ENCODE measurements around the gene PPP1R13B. TPM values are rescaled to one million over a fixed set of nuclear protein-coding genes. Genes with fewer than 3 reads are reported as not detected.

PPP1R13B gene
- total RNA-seq, 1 donor from 2014 or later = 53.0 TPM

GRCh38 chr14:103738166-103738565 lies 109.2 kb downstream of the PPP1R13B start:
- Mint-ChIP-seq H3K4me1 (peaks cover 22% of the 10 kb centered on the region), H3K36me3 (peaks cover 28% of the 10 kb centered on the region), H3K27me3 (ENCODE audit: low read depth) (no peaks in the 10 kb centered on the region), H3K9me3 (no peaks in the 10 kb centered on the region), H3K27ac (no peak overlapping the region), H3K4me3 (no peak overlapping the region)
- TF ChIP-seq, protein P1, sequence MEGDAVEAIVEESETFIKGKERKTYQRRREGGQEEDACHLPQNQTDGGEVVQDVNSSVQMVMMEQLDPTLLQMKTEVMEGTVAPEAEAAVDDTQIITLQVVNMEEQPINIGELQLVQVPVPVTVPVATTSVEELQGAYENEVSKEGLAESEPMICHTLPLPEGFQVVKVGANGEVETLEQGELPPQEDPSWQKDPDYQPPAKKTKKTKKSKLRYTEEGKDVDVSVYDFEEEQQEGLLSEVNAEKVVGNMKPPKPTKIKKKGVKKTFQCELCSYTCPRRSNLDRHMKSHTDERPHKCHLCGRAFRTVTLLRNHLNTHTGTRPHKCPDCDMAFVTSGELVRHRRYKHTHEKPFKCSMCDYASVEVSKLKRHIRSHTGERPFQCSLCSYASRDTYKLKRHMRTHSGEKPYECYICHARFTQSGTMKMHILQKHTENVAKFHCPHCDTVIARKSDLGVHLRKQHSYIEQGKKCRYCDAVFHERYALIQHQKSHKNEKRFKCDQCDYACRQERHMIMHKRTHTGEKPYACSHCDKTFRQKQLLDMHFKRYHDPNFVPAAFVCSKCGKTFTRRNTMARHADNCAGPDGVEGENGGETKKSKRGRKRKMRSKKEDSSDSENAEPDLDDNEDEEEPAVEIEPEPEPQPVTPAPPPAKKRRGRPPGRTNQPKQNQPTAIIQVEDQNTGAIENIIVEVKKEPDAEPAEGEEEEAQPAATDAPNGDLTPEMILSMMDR (IDR thresholded peaks at IDR 0.05; ENCODE audit: unreplicated experiment) = no peak
- DNase-seq (ENCODE audit: low spot score in 2 of 2, unreplicated experiment in 2 of 2) = no peak

- H3K9me3 Mint-ChIP-seq = no peaks in the 10 kb centered on the region
- peaks cover 28% of the 10 kb centered on the region for H3K4me1 Mint-ChIP-seq
- DNase-seq (ENCODE audit: low spot score in 2 of 2, unreplicated experiment in 2 of 2) = no peak
- H3K27me3 Mint-ChIP-seq (ENCODE audit: low read depth) = no peaks in the 10 kb centered on the region
- peaks cover 28% of the 10 kb centered on the region for H3K36me3 Mint-ChIP-seq
- TF ChIP-seq, protein P1 (IDR thresholded peaks at IDR 0.05; ENCODE audit: unreplicated experiment) = no peak
- no peak overlapping the region for H3K27ac Mint-ChIP-seq
- H3K4me3 Mint-ChIP-seq = no peak overlapping the region
Observed at GRCh38 chr14:103737432-103738045, 109.8 kb downstream of the PPP1R13B start.

GRCh38 chr14:103736546-103737431 lies 110.6 kb downstream of the PPP1R13B start:
- peaks cover 28% of the 10 kb centered on the region for H3K36me3 Mint-ChIP-seq
- TF ChIP-seq, protein P1 (IDR thresholded peaks at IDR 0.05; ENCODE audit: unreplicated experiment) = no peak
- H3K4me3 Mint-ChIP-seq = no peak overlapping the region
- H3K27me3 Mint-ChIP-seq (ENCODE audit: low read depth) = no peaks in the 10 kb centered on the region
- peaks cover 28% of the 10 kb centered on the region for H3K4me1 Mint-ChIP-seq
- H3K27ac Mint-ChIP-seq = no peak overlapping the region
- no peak for DNase-seq (ENCODE audit: low spot score in 2 of 2, unreplicated experiment in 2 of 2)
- H3K9me3 Mint-ChIP-seq = no peaks in the 10 kb centered on the region

DNA sequence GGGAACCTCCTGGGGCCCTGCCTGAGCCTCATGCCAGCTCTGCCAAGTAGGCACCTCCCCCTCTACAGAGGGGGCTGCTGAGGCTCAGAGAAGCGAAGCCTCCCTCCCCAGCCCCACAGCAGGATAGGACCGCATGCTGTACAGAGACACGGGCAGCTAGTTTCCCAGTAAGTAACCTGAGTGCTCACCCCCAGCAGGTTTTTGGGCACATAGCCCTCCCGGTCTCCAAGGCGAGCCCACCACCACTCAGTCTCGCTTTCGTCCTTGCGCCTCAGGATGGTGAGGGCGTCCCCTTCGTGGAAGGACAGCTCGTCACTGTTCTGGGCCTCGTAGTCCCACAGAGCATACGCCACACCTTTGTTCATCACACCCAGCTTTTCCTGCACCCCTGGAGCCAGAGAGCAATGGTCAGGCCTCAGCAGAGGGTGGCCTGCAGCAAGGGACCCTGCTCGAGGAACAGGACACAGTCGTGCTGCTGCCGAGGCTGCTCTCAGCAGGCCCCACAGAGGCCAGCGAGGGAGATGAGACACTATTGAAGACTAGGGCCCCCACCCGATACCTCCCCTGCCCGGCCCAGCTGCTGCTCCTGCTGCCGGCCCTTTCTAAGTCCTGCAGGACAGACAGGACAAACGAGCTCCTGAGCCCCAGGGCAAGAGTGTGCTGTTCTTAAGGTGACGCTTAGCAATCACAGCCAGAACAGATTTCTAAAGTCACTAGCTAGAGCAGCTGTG lies 111.4 kb downstream of the PPP1R13B start:
- no peak for DNase-seq (ENCODE audit: low spot score in 2 of 2, unreplicated experiment in 2 of 2)
- no peaks in the 10 kb centered on the region for H3K27me3 Mint-ChIP-seq (ENCODE audit: low read depth)
- H3K36me3 Mint-ChIP-seq = peaks cover 28% of the 10 kb centered on the region
- H3K4me1 Mint-ChIP-seq = peaks cover 28% of the 10 kb centered on the region
- no peak overlapping the region for H3K4me3 Mint-ChIP-seq
- no peak overlapping the region for H3K27ac Mint-ChIP-seq
- H3K9me3 Mint-ChIP-seq = no peaks in the 10 kb centered on the region
- TF ChIP-seq, protein P1 (IDR thresholded peaks at IDR 0.05; ENCODE audit: unreplicated experiment) = no peak

DNA sequence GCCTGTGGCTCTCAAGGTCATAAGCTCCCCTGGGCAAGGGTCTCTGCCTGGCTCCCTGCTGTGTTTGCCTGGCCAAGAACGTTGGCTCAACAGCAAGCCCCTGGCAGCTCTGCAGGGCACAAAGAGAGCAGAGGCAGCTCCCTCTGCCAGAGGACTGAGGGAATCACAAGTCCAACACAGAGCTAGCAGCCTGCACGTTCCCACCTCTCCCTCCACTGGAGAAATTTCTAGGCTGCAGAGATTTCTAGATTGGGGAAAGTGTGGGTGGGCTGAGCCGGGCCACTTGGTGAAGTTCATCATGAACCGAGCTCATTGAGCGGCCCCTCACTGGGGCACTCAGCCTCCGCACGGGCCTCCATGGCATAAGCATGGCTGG lies 111.9 kb downstream of the PPP1R13B start:
- no peaks in the 10 kb centered on the region for H3K27me3 Mint-ChIP-seq (ENCODE audit: low read depth)
- H3K36me3 Mint-ChIP-seq = peaks cover 26% of the 10 kb centered on the region
- H3K4me3 Mint-ChIP-seq = no peak overlapping the region
- no peak for DNase-seq (ENCODE audit: low spot score in 2 of 2, unreplicated experiment in 2 of 2)
- TF ChIP-seq, protein P1 (IDR thresholded peaks at IDR 0.05; ENCODE audit: unreplicated experiment) = no peak
- peaks cover 28% of the 10 kb centered on the region for H3K4me1 Mint-ChIP-seq
- H3K27ac Mint-ChIP-seq = no peak overlapping the region
- H3K9me3 Mint-ChIP-seq = no peaks in the 10 kb centered on the region

Data from mesothelial cell of epicardium (in vitro differentiated cells).